HepG2 (cell line): ENCODE results near the gene NRG4.

Experiments used
- ARID3A ChIP-seq: IDR thresholded peaks from 2 replicates; pipeline ENCODE4 v1.6.1; 2012; ENCODE audit warnings: low read depth, low read length, improper control_type of control experiment
- CHD2 ChIP-seq: IDR thresholded peaks from 2 replicates; pipeline ENCODE4 v1.6.1; 2011; ENCODE audit warnings: low read depth, low read length, improper control_type of control experiment
- ELF4 ChIP-seq: sonication (generic); formaldehyde crosslinking; IDR thresholded peaks from 2 replicates; pipeline ENCODE4 v1.5.0; 2020; ENCODE audit warnings: missing genetic modification reagents, mild to moderate bottlenecking, moderate library complexity, borderline replicate concordance
- FLYWCH1 ChIP-seq: sonication (generic); formaldehyde crosslinking; IDR thresholded peaks from 2 replicates; pipeline ENCODE4 v1.8.1; 2023; ENCODE audit warnings: mild to moderate bottlenecking, missing genetic modification reagents
- HOXA5 ChIP-seq: sonication (generic); formaldehyde crosslinking; IDR thresholded peaks from 2 replicates; pipeline ENCODE4 v1.4.0; 2020; ENCODE audit warnings: missing genetic modification reagents
- MTA3 ChIP-seq: sonication (generic); formaldehyde crosslinking; IDR thresholded peaks from 2 replicates; pipeline ENCODE4 v1.4.0; 2020; ENCODE audit warnings: missing genetic modification reagents
- PAWR ChIP-seq: sonication (generic); formaldehyde crosslinking; IDR thresholded peaks from 2 replicates; pipeline ENCODE4 v1.4.0; 2020; ENCODE audit warnings: missing genetic modification reagents, mild to moderate bottlenecking, borderline replicate concordance
- POLR2A ChIP-seq, 2 experiments: IDR thresholded peaks; 2 replicates each; pipeline ENCODE4 v1.6.1; 2011; ENCODE audit warnings: low read depth in 2 of 2, low read length in 2 of 2, mild to moderate bottlenecking in 1 of 2, moderate library complexity in 1 of 2; ENCODE audit not compliant: insufficient read depth in 1 of 2
- POLR2AphosphoS5 ChIP-seq: IDR thresholded peaks from 2 replicates; pipeline ENCODE4 v1.6.1; 2012; ENCODE audit warnings: low read depth, low read length
- RAD21 ChIP-seq: fragments of 450-650 bp; formaldehyde crosslinking; IDR thresholded peaks from 2 replicates; pipeline ENCODE4 v1.5.0; 2020; ENCODE audit warnings: mild to moderate bottlenecking
- ZNF430 ChIP-seq: sonication (generic); formaldehyde crosslinking; IDR thresholded peaks from 2 replicates; pipeline ENCODE4 v1.9.0; 2021; ENCODE audit warnings: mild to moderate bottlenecking, missing genetic modification reagents

- TF ChIP-seq ZNF430 (CRISPR knock-in tag) (no peak), ELF4 (no peak), MTA3 (CRISPR knock-in tag) (no peak), POLR2AphosphoS5 (no peak), POLR2A (IDR thresholded peaks at IDR 0.05; ENCODE audit: insufficient read depth in 1 of 2, low read depth in 2 of 2, low read length in 2 of 2) (no peak), ARID3A (no peak), RAD21 (CRISPR knock-in tag) (0 out of 2 replicates have a peak, but pooled peaks have one; percentile 17), FLYWCH1 (CRISPR knock-in tag) (no peak), HOXA5 (CRISPR knock-in tag) (no peak), CHD2 (no peak), PAWR (CRISPR knock-in tag) (no peak)
Measured at GRCh38 chr15:75928680-75929608, 83.3 kb downstream of the NRG4 start.
